HCT116 (cell line): Measurements from ENCODE around the gene BTF3L4. TPM values are rescaled to one million over a fixed set of nuclear protein-coding genes. Genes with fewer than 3 reads are reported as not detected.

Experiments used
- ATAC-seq: fragments of 200-7000 bp; cut with Tn5 transposase; 2 replicates; pipeline ENCODE4 v1.9.1; 2020; ENCODE audit warnings: mild to moderate bottlenecking, moderate library complexity
- BruUV-seq: library from RNA; stranded (reverse); fragments of 400-500 nt; replicated peaks from 2 replicates; lab custom pipeline; 2021; lab: Mats Ljungman, UMichigan
- CTCF ChIA-PET: fragments of 300-600 bp; sonication (Branson Sonifier 250); formaldehyde crosslinking; loops from one replicate; lab custom pipeline; 2021; ENCODE audit warnings: antibody characterized with exemption; lab: Charles Lee
- POLR2A ChIA-PET: fragments of 300-600, 350-600 bp; sonication (Branson Sonifier 250); formaldehyde crosslinking; loops from one replicate; lab custom pipeline; 2021; ENCODE audit warnings: antibody characterized with exemption; lab: Charles Lee
- RAD21 ChIA-PET, 2 experiments: fragments of 300-600 bp; sonication (Branson Sonifier 250); formaldehyde crosslinking; loops; one replicate each; lab custom pipeline; 2023; ENCODE audit warnings: low total read pairs in 2 of 2; ENCODE audit not compliant: uncharacterized antibody in 2 of 2, unreplicated experiment in 2 of 2, low non-redundant PET in 1 of 2; lab: Charles Lee
- DNase-seq: peaks from one replicate; pipeline ENCODE4 v3.0.0-alpha.2; 2010; ENCODE audit warnings: low read depth, low spot score
- H2AFZ ChIP-seq: fragments of 200-600 bp; shearing (Covaris generic), sonication (generic); 2 replicates; pipeline ENCODE4 v1.6.1; 2017; ENCODE audit warnings: low read depth, mixed run types, mixed read lengths, antibody characterized with exemption, low read length; ENCODE audit not compliant: poor library complexity, severe bottlenecking
- H3K27ac ChIP-seq: 2 replicates; pipeline ENCODE4 v1.5.1; 2012; ENCODE audit warnings: low read depth, low read length
- H3K27me3 ChIP-seq: fragments of 200-600 bp; sonication (generic); 2 replicates; pipeline ENCODE4 v1.6.1; 2016; ENCODE audit warnings: mixed run types, low read length, mixed read lengths; ENCODE audit not compliant: insufficient read depth
- H3K36me3 ChIP-seq, 2 experiments: fragments of 200-500 bp in 1 of 2; fragments of 200-600 bp in 1 of 2; sonication (Bioruptor generic) in 1 of 2; sonication (generic) in 1 of 2; 2 replicates each; pipeline versions ENCODE4 v1.5.1 to v1.6.1; 2014 to 2016; ENCODE audit warnings: low read length in 2 of 2, inconsistent platforms in 1 of 2, mixed read lengths in 1 of 2, mixed run types in 1 of 2; ENCODE audit not compliant: insufficient read depth in 2 of 2, control insufficient read depth in 1 of 2
- H3K4me1 ChIP-seq, 2 experiments: fragments of 200-600 bp in 1 of 2; sonication (generic) in 1 of 2; 2 replicates each; pipeline versions ENCODE4 v1.5.1 to v1.6.1; 2012 to 2017; ENCODE audit warnings: low read length in 2 of 2, inconsistent platforms in 1 of 2, mild to moderate bottlenecking in 1 of 2, mixed read lengths in 1 of 2, mixed run types in 1 of 2, moderate library complexity in 1 of 2; ENCODE audit not compliant: insufficient read depth in 2 of 2, control insufficient read depth in 1 of 2
- H3K4me2 ChIP-seq: fragments of 200-600 bp; sonication (generic); 2 replicates; pipeline ENCODE4 v1.6.1; 2017; ENCODE audit warnings: mixed run types, low read length, mixed read lengths
- H3K4me3 ChIP-seq, 2 experiments: fragments of 200-600 bp in 1 of 2; sonication (generic) in 1 of 2; replicated peaks in 1 of 2; 2 replicates each; pipeline ENCODE4 v1.5.1; 2011 to 2016; ENCODE audit warnings: low read length in 2 of 2, control low read depth in 1 of 2, low read depth in 1 of 2, mild to moderate bottlenecking in 1 of 2, mixed read lengths in 1 of 2, mixed run types in 1 of 2
- H3K79me2 ChIP-seq: fragments of 200-600 bp; sonication (generic); 2 replicates; pipeline ENCODE4 v1.6.1; 2017; ENCODE audit warnings: mild to moderate bottlenecking, mixed run types, low read length, moderate library complexity, mixed read lengths; ENCODE audit not compliant: insufficient read depth
- H3K9ac ChIP-seq: fragments of 200-600 bp; sonication (generic); 2 replicates; pipeline ENCODE4 v1.6.1; 2016; ENCODE audit warnings: low read length, mixed read lengths
- H3K9me2 ChIP-seq: fragments of 200-600 bp; sonication (generic), shearing (Covaris generic); 2 replicates; pipeline ENCODE4 v1.6.1; 2017; ENCODE audit warnings: mixed run types, mild to moderate bottlenecking, moderate library complexity; ENCODE audit not compliant: insufficient read depth
- H3K9me3 ChIP-seq, 2 experiments: fragments of 200-500 bp in 1 of 2; fragments of 200-600 bp in 1 of 2; sonication (Bioruptor generic) in 1 of 2; sonication (generic) in 1 of 2; 2 replicates each; pipeline ENCODE4 v1.6.1; 2014 to 2017; ENCODE audit warnings: low read length in 2 of 2, mixed read lengths in 2 of 2, inconsistent platforms in 1 of 2, low read depth in 1 of 2, mild to moderate bottlenecking in 1 of 2, mixed run types in 1 of 2, moderate library complexity in 1 of 2; ENCODE audit not compliant: control insufficient read depth in 1 of 2, insufficient read depth in 1 of 2
- H4K20me1 ChIP-seq: fragments of 200-600 bp; sonication (generic), shearing (Covaris generic); 2 replicates; pipeline ENCODE4 v1.6.1; 2017; ENCODE audit warnings: mixed run types, mild to moderate bottlenecking, moderate library complexity; ENCODE audit not compliant: insufficient read depth
- ATF3 ChIP-seq: IDR thresholded peaks from 2 replicates; pipeline ENCODE4 v1.6.1; 2012
- CBX3 ChIP-seq: IDR thresholded peaks from 2 replicates; pipeline ENCODE4 v1.6.1; 2012; ENCODE audit warnings: low read depth
- EZH2 ChIP-seq: fragments of 200-600 bp; sonication (generic); IDR thresholded peaks from 2 replicates; pipeline ENCODE4 v1.6.1; 2017; ENCODE audit warnings: antibody characterized with exemption, mixed run types
- EZH2phosphoT487 ChIP-seq: fragments of 200-600 bp; IDR thresholded peaks from 2 replicates; pipeline ENCODE4 v1.6.1; 2018; ENCODE audit warnings: antibody characterized with exemption, borderline replicate concordance
- FOSL1 ChIP-seq: IDR thresholded peaks from 2 replicates; pipeline ENCODE4 v1.6.1; 2012; ENCODE audit warnings: low read depth
- JUND ChIP-seq: IDR thresholded peaks from 2 replicates; pipeline ENCODE4 v1.6.1; 2012
- SRF ChIP-seq: IDR thresholded peaks from 2 replicates; pipeline ENCODE4 v1.6.1; 2012; ENCODE audit warnings: low read depth
- TCF7L2 ChIP-seq: IDR thresholded peaks from 2 replicates; pipeline ENCODE4 v1.7.0; 2011; ENCODE audit warnings: borderline replicate concordance, inconsistent platforms; ENCODE audit not compliant: insufficient read depth, insufficient read length; ENCODE audit errors: extremely low read depth
- YY1 ChIP-seq: IDR thresholded peaks from 2 replicates; pipeline ENCODE4 v1.6.1; 2011; ENCODE audit warnings: low read length, low read depth, moderate library complexity, mild to moderate bottlenecking; ENCODE audit not compliant: insufficient replicate concordance; ENCODE audit errors: extremely low read depth
- ZNF274 ChIP-seq: fragments of 200-500 bp; sonication (Bioruptor generic); IDR thresholded peaks from 2 replicates; pipeline ENCODE4 v1.6.1; 2014; ENCODE audit warnings: mild to moderate bottlenecking, low read depth, low read length, inconsistent platforms
- intact Hi-C: fragments of 100-400 bp; cut with micrococcal nuclease; formaldehyde crosslinking; loops from 2 replicates; pipeline ENCODE4 v1.10.0; 2022
- total RNA-seq: library from RNA; stranded (reverse); gene quantifications from one replicate; pipeline ENCODE4 v1.2.1, GENCODE V29; 2021; ENCODE audit not compliant: unreplicated experiment
- TF ChIP-seq, protein P1 (sequence below): IDR thresholded peaks from 2 replicates; pipeline ENCODE4 v1.6.1; 2011; ENCODE audit warnings: mild to moderate bottlenecking, low read length, moderate library complexity; ENCODE audit not compliant: insufficient replicate concordance; ENCODE audit errors: extremely low read depth
- TF ChIP-seq, protein P2 (sequence below): IDR thresholded peaks from 2 replicates; pipeline ENCODE4 v1.6.1; 2012

Gene BTF3L4
- total RNA-seq, 1 experiment from 2014 or later: 56.6 TPM

GRCh38 chr1:52096216-52096615, 40.1 kb downstream of the BTF3L4 start:
- H3K4me1 ChIP-seq: no peaks in the 10 kb centered on the region
- H3K9ac ChIP-seq: no peak overlapping the region
- no peak for DNase-seq
- H4K20me1 ChIP-seq: no peaks in the 10 kb centered on the region
- H3K4me2 ChIP-seq: no peak overlapping the region
- no peaks in the 10 kb centered on the region for H3K9me3 ChIP-seq
- POLR2A ChIA-PET: no interaction called here
- ATAC-seq: no peak
- H3K27me3 ChIP-seq: no peaks in the 10 kb centered on the region
- 0 out of 4 replicates have a peak, but pooled peaks cover 0 to 5% of the 10 kb centered on the region in 2 experiments for H3K36me3 ChIP-seq
- intact Hi-C loops: no loop called here
- H2AFZ ChIP-seq: no peak overlapping the region
- H3K27ac ChIP-seq: no peak overlapping the region
- H3K4me3 ChIP-seq: no peak overlapping the region
- H3K9me2 ChIP-seq: no peaks in the 10 kb centered on the region
- TF ChIP-seq ATF3 (no peak), YY1 (no peak), ZNF274 (no peak), FOSL1 (no peak), EZH2phosphoT487 (no peak), CBX3 (no peak), JUND (no peak), TCF7L2 (no peak), EZH2 (no peak), SRF (no peak)
- TF ChIP-seq, protein P1, sequence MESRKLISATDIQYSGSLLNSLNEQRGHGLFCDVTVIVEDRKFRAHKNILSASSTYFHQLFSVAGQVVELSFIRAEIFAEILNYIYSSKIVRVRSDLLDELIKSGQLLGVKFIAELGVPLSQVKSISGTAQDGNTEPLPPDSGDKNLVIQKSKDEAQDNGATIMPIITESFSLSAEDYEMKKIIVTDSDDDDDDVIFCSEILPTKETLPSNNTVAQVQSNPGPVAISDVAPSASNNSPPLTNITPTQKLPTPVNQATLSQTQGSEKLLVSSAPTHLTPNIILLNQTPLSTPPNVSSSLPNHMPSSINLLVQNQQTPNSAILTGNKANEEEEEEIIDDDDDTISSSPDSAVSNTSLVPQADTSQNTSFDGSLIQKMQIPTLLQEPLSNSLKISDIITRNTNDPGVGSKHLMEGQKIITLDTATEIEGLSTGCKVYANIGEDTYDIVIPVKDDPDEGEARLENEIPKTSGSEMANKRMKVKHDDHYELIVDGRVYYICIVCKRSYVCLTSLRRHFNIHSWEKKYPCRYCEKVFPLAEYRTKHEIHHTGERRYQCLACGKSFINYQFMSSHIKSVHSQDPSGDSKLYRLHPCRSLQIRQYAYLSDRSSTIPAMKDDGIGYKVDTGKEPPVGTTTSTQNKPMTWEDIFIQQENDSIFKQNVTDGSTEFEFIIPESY: no peak
- TF ChIP-seq, protein P2, sequence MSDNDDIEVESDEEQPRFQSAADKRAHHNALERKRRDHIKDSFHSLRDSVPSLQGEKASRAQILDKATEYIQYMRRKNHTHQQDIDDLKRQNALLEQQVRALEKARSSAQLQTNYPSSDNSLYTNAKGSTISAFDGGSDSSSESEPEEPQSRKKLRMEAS: no peak
- RAD21 ChIA-PET: no interaction called here
- BruUV-seq: no TSS peak
- H3K79me2 ChIP-seq: no peaks in the 10 kb centered on the region
- CTCF ChIA-PET: no interaction called here
